ENCODE measurements around the gene DOCK7.
"Not testable (repeated sequence)": the region's sequence is repeated elsewhere in the genome, so short reads cannot be mapped to it uniquely, and the experiment has no call there.

DOCK7 gene

DNA sequence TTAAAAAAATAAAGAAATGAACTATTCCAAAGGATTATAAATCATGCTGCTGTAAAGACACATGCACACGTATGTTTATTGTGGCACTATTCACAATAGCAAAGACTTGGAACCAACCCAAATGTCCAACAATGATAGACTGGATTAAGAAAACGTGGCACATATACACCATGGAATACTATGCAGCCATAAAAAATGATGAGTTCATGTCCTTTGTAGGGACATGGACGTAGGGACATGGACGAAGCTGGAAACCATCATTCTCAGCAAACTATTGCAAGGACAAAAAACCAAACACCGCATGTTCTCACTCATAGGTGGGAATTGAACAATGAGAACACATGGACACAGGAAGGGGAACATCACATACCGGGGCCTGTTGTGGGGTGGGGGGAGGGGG is 160.8 kb downstream of the DOCK7 start:
- not testable (repeated sequence) for DNase-seq

- DNase-seq, result no peak
These were observed 164.3 kb downstream of the DOCK7 start for GRCh38 chr1:62523860-62524259.

- no peak for DNase-seq
These were observed 171.6 kb downstream of the DOCK7 start for GRCh38 chr1:62516600-62516999.

DNA sequence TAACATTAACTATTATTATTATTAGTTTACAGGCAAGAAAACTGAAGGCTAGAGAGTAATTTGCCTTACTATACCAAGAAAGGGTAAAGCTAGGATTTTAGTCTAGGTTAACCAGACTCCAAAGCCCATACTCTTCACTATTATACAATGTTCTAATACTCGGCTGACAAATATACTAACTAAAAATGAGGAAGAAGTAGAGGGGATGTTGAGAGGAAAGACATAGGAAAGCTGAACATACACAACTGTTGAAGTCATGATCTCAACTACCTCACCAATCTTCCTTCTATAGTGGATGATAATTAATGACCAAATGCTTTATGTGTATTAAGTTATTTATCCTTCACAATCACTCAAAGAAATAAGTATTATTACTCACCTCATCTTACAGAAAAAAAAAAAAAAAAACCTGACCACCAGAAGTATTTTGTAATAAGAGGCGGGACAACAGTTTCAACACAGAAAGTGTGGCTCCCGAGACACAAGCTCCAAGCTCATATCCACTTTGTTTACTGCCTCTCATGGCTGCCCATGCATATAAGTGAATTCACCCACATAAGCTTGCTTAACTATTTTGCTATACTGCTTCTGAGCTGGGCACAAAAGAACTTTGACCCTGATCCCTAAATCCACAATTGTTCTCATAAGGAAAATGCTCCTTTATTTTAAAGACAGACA is 173.3 kb downstream of the DOCK7 start:
- DNase-seq, result no peak

- DNase-seq, result no peak
These were observed 175.2 kb downstream of the DOCK7 start for GRCh38 chr1:62513013-62513412.

- no peak for DNase-seq
These were observed 179.2 kb downstream of the DOCK7 start for GRCh38 chr1:62509028-62509427.

- peak; percentile 47 for DNase-seq
These were observed 179.9 kb downstream of the DOCK7 start for GRCh38 chr1:62508187-62508758.

DNA sequence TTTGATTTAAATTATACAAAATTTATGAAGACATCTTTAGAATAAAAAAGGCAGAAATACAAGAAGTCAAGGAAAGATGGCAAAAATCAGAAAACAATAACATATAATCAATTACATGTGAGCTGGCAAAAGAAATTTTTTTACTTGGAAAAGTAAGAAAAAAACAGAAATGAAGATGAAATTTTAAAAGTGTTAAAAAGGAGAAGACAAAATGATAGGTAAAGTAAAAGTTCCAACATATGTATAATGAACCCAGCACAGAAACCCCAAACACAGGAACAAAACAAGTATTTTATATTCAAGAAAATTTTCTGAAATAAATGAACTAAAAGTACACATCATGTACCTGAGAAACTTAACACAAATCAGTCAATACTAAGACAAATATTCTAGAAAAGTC is 188.0 kb downstream of the DOCK7 start:
- no peak for DNase-seq

- DNase-seq, result no peak
These were observed 194.0 kb downstream of the DOCK7 start for GRCh38 chr1:62494137-62494536.

GRCh38 chr1:62493656-62494055 is 194.5 kb downstream of the DOCK7 start:
- no peak for DNase-seq

GRCh38 chr1:62492521-62492920 is 195.7 kb downstream of the DOCK7 start:
- no peak for DNase-seq

GRCh38 chr1:62487956-62488355 is 200.2 kb downstream of the DOCK7 start:
- DNase-seq, result no peak

DNA sequence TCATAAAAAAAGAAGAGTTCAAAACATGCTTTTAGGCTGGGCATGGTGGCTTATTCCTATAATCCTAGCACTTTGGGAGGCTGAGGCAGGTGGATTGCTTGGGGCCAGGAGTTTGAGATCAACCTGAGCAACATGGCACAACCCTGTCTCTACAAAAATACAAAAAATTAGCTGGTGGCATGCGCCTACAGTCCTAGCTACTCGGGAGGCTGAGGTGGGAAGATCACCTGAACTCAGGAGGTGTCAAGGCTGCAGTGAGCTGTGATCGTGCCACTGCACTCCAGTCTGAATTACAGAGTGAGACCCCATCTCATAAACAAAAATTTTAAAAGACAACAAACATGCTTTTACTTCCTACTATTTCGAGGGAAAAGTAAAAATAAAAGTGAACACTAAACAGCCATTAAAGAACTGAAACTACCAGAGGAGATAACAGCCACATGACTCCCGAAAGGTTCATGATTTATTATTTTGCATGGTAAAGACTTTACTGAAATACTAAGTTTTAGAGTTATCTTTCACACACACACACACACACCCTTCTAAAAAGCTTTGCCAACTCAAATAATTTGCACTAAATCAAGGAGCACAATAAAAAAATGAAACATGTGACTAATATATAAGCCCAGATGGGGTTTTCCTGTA is 203.2 kb downstream of the DOCK7 start:
- no peak for DNase-seq

- DNase-seq, result no peak
These were observed 206.5 kb downstream of the DOCK7 start for GRCh38 chr1:62481681-62482080.

DNA sequence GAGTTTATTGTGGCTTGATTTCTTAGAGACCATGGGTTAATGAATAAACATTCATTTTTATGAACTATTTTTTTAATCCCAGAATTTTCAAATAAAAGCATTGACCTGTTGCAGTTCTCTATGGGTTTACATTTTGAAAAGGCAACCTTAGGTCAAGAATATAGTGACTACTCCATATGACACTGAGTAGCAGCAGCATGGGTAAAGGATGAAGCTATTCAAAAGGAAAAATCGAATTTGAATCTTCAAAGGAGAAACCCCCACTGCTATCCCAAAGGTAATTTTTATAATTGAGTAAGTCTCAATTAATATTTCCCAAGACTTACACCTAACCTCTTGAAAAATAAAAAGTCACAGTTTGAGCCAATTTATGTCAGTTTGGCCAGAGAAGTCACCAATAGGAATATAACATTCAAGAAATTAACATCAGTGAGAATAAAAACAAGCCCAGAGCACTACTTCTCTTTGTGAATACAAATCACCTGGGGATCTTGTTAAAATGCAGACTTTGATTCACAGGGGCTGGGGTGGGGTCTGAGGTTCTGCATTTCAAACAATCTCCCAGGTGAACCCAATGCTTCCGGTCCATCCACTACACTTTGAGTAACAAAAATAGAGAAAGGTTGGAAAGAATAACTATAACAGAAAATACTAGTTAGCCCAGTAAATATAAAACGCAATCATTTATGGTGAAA is 211.5 kb downstream of the DOCK7 start:
- no peak for DNase-seq

GRCh38 chr1:62467092-62467491 is 221.1 kb downstream of the DOCK7 start:
- DNase-seq, result no peak

DNA sequence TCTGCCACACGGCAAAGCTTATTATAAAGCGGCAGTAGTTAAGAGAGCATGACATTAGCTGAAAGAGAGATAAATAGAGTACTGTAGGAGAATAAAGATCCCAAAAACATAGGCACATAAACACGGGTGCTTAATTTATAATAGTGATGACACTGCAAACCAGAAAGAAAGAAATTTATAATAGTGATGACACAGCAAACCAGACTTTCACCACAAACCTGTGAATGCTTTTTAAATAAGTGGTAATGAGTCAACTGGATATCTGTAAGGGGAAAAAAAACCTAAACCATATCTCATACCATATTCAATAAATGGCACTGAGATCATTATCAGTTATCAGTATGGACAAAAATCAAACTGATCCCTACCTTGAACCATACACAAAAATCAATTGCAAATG is 225.8 kb downstream of the DOCK7 start:
- no peak for DNase-seq

DNA sequence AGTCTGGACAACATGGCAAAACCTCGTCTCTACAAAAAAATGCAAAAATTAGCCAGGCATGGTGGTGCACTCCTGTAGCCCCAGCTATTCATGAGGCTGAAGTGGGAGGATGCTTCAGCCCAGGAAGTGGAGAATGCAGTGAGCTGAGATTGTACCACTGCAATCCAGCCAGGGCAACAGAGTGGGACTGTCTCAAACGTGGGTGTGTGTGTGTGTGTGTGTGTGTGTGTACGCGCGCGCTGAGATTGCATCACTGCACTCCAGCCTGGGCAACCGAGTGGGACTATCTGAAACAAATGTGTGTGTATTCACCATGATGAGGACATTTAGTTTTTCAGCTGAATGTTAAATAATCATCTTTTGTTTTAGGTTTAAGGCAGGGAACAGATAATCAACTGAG is 230.2 kb downstream of the DOCK7 start:
- no peak for DNase-seq

GRCh38 chr1:62452951-62453350 is 235.2 kb downstream of the DOCK7 start:
- no peak for DNase-seq

GRCh38 chr1:62450301-62450700 is 237.9 kb downstream of the DOCK7 start:
- no peak for DNase-seq

GRCh38 chr1:62448221-62448933 is 239.8 kb downstream of the DOCK7 start:
- DNase-seq, result no peak

DNA sequence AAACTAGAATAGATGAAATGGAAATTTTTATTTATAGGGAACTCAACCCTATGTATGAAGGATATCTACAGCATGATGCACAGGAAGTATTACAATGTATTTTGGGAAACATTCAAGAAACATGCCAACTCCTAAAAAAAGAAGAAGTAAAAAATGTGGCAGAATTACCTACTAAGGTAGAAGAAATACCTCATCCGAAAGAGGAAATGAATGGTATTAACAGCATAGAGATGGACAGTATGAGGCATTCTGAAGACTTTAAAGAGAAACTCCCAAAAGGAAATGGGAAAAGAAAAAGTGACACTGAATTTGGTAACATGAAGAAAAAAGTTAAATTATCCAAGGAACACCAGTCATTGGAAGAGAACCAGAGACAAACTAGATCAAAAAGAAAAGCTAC is 243.5 kb downstream of the DOCK7 start:
- DNase-seq, result no peak

- no peak for DNase-seq
These were observed 248.4 kb downstream of the DOCK7 start for GRCh38 chr1:62439652-62440371.
